Thoracic aorta (tissue), 2 donors: ENCODE measurements around the gene TNNI3. TPM values are rescaled to one million over a fixed set of nuclear protein-coding genes. Genes with fewer than 3 reads are reported as not detected.
"Not testable (repeated sequence)": the region's sequence is repeated elsewhere in the genome, so short reads cannot be mapped to it uniquely, and the experiment has no call there.

Source experiments
- ATAC-seq: fragments of 150-250 bp; one replicate; pipeline ENCODE4 v1.8.0; 2017; ENCODE audit warnings: low read depth; ENCODE audit not compliant: insufficient number of reproducible peaks, low FRiP score
- DNase-seq: peaks from one replicate; pipeline ENCODE4 v3.0.0-alpha.2; 2020; ENCODE audit warnings: low spot score
- H3K27ac ChIP-seq, 2 donors: fragments of 200-600 bp; sonication (generic); 1 replicate in 1 of 2; 2 replicates in 1 of 2; pipeline ENCODE4 v1.5.1; 2016; ENCODE audit warnings: mild to moderate bottlenecking in 2 of 2, moderate library complexity in 2 of 2
- H3K27me3 ChIP-seq: fragments of 200-600 bp; sonication (generic); replicated peaks from 2 replicates; pipeline ENCODE4 v1.6.0; 2016; ENCODE audit warnings: mild to moderate bottlenecking; ENCODE audit not compliant: insufficient read depth
- H3K36me3 ChIP-seq: fragments of 200-600 bp; sonication (generic); one replicate; pipeline ENCODE4 v1.5.1; 2016
- H3K4me1 ChIP-seq, 2 donors: fragments of 200-600 bp; sonication (generic); 1 replicate in 1 of 2; 2 replicates in 1 of 2; pipeline versions ENCODE4 v1.5.1 to v1.6.0; 2016; ENCODE audit warnings: low read depth in 2 of 2, mild to moderate bottlenecking in 1 of 2; ENCODE audit not compliant: control insufficient read depth in 1 of 2
- H3K4me3 ChIP-seq: fragments of 200-600 bp; sonication (generic); 2 replicates; pipeline ENCODE4 v1.5.1; 2016; ENCODE audit warnings: mild to moderate bottlenecking
- H3K9me3 ChIP-seq: fragments of 200-600 bp; sonication (generic); 2 replicates; pipeline ENCODE4 v1.5.1; 2016
- total RNA-seq, 2 donors: library from RNA; depleted of rRNA; stranded (reverse); fragments of >200 nt; gene quantifications; one replicate each; pipeline versions ENCODE4 v1.1.0 to v1.2.3, GENCODE V29; 2016
- TF ChIP-seq, protein P1 (sequence below): fragments of 200-600 bp; sonication (generic); IDR thresholded peaks from one replicate; pipeline ENCODE4 v1.5.1; 2019; ENCODE audit warnings: antibody characterized with exemption

TNNI3 gene
- total RNA-seq, 2 donors from 2014 or later = not detected

DNA sequence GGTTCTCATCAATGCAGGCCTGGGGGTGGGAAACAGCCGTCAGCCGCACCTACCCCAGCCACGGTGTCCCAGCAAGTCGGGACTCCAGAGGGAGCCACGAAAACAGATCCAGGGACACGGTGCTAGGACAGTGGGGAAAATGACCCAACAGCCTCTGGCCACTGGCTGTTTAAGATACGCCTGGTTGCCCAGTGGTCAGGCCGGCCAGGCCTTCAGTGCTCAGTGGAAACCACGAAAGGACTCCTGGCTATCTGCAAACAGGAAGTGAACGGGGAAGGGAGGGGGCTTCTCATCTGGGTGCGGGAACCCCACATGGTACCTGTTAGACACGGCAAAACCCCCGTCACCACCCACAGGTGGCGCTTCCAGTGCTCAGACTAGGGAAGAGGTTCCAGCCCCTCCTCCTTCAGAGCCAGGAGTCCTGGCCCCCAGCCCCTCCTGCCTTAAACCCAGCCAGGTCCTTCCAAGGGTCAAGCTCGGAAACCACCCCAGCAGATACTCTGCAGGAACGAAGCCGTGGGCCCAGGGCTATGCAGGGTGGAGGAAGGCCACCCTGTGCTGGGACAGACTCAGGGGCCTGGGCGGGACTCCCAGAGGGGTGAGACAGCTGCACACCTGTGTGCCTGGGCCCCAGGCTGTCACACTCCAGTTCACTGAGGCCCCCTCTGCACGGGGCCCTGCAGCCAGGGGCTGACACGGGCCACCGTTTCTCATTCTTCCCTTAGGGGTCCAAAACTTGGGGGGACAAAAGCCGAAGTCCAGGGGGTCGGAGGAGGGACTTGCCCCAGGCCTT lies 44.6 kb downstream of the TNNI3 start:
- TF ChIP-seq, protein P1, sequence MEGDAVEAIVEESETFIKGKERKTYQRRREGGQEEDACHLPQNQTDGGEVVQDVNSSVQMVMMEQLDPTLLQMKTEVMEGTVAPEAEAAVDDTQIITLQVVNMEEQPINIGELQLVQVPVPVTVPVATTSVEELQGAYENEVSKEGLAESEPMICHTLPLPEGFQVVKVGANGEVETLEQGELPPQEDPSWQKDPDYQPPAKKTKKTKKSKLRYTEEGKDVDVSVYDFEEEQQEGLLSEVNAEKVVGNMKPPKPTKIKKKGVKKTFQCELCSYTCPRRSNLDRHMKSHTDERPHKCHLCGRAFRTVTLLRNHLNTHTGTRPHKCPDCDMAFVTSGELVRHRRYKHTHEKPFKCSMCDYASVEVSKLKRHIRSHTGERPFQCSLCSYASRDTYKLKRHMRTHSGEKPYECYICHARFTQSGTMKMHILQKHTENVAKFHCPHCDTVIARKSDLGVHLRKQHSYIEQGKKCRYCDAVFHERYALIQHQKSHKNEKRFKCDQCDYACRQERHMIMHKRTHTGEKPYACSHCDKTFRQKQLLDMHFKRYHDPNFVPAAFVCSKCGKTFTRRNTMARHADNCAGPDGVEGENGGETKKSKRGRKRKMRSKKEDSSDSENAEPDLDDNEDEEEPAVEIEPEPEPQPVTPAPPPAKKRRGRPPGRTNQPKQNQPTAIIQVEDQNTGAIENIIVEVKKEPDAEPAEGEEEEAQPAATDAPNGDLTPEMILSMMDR = no peak
- peak overlapping the region; percentile 50 for H3K4me3 ChIP-seq
- H3K36me3 ChIP-seq = peaks cover 2% of the 10 kb centered on the region
- DNase-seq (no peak), ATAC-seq (no peak)
- H3K27me3 ChIP-seq = no peaks in the 10 kb centered on the region
- H3K27ac ChIP-seq = peak overlapping the region; percentile 79 to 92
- no peaks in the 10 kb centered on the region for H3K9me3 ChIP-seq
- peaks cover 26 to 48% of the 10 kb centered on the region in 2 donors for H3K4me1 ChIP-seq

DNA sequence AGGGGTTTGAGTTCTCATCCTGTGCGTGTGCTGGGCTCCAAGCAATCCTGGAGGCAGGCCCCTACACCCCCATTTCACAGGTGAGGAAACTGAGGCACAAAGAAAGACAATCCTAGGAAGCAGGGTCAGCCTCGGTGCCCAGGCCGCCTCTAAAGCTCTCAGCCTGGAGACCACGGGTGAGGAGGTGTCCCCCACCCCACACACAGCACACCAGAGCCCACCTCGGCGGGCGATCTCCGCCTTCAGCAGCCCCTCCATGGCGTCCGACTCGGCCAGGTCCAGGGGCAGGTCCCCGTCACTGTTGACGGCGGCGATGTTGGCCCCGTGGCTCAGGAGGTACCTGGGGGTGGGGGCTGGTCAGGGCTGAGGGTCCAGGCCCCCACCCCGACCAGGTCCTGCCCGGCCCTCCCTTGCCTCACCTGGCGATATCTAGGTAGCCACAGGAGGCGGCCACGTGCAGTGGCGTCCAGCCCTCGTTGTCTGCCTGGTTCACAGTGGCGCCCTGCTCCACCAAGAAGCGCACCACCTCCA lies 45.2 kb downstream of the TNNI3 start:
- no peaks in the 10 kb centered on the region for H3K9me3 ChIP-seq
- H3K36me3 ChIP-seq = peaks cover 2% of the 10 kb centered on the region
- H3K27ac ChIP-seq = peak overlapping the region; percentile 79 to 92
- peaks cover 26 to 48% of the 10 kb centered on the region in 2 donors for H3K4me1 ChIP-seq
- ATAC-seq = no peak
- H3K27me3 ChIP-seq = no peaks in the 10 kb centered on the region
- H3K4me3 ChIP-seq = no peak overlapping the region
- DNase-seq = no peak
- TF ChIP-seq, protein P1 = no peak

DNA sequence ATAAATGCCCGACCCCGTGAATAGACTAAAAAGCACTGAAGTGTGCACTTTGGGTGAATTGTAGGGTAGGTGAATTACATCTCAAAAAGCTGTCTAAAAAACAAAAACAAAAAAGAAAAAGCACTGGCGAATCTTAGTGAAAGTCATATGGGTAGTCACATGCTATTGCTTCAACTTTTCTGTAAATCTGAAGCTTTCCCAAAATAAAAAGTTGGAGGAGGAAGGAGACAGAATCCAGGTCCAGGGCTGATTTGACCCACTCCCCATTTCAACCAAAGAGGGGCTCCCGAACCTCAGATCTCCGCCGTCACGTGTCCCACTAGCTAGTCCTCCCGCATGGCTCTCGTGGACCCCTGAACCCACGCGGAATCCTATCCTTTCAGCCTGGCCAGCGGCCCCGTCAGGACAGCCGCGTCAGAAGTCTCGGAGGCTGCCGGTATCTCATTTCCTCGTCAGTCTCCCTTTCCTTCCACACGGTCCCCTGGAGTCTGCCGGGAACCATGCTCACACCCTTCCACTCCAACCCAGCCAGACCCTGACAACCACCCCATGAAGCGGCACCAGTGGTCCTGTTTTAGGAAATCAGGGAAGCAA lies 46.2 kb downstream of the TNNI3 start:
- Histone ChIP-seq H3K27me3 (no peaks in the 10 kb centered on the region), H3K36me3 (peaks cover 2% of the 10 kb centered on the region), H3K4me3 (no peak overlapping the region), H3K4me1 (peaks cover 26 to 48% of the 10 kb centered on the region in 2 donors), H3K9me3 (no peaks in the 10 kb centered on the region), H3K27ac (peak overlapping the region; percentile 59 to 61)
- TF ChIP-seq, protein P1 = no peak
- DNase-seq = no peak
- ATAC-seq = no peak

DNA sequence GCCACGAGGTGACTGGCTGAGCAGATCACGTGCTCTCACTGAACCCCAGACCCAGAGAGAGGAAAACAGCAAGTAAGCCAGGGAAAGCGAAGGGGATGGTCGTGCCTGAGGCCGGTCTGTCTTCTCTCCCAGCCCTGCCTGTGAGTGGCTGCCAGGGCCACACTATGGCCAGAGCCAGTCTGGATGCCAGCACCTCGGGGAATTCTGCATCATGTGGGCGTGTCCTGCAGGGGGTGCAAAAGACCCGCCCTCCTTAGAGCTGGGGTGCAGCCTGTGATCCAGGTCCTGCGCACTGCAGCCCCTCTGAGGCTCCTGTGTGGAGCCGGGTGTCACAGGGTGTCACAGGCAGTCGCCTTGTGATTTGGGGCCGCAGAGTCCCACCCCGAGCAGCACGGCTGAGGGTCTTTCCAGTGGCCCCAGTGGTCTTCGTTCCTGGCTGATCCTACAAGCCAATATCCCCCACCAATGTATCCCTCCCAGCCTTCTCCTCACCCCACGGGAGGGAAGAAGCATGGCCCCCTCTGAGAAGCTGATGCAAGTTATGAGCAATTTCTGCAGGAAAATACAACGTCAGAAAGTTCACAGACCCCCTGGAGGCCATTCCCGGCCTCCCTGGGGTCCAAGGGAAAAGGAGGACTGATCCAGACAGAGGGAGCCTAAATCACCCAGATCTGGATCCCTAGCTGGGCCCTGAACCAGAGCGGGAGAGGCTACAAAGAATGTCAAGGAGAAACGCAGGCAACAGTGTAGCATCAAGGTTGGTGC lies 47.8 kb downstream of the TNNI3 start:
- no peak for ATAC-seq
- TF ChIP-seq, protein P1 = no peak
- Histone ChIP-seq H3K27me3 (no peaks in the 10 kb centered on the region), H3K4me1 (peaks cover 16 to 33% of the 10 kb centered on the region in 2 donors), H3K36me3 (peaks cover 6% of the 10 kb centered on the region), H3K9me3 (no peaks in the 10 kb centered on the region), H3K4me3 (no peak overlapping the region), H3K27ac (no peak overlapping the region)
- no peak for DNase-seq

DNA sequence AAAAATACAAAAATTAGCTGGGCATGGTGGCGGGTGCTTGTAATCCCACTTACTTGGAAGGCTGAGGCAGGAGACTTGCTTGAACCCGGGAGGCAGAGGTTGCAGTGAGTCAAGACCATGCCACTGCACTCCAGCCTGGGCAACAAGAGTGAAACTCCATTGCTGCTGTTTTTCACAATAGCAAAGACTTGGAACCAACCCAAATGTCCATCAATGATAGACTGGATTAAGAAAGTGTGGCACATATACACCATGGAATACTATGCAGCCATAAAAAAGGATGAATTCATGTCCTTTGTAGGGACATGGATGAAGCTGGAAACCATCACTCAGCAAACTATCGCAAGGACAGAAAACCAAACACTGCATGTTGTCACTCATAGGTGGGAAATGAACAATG lies 50.3 kb downstream of the TNNI3 start:
- H3K4me1 ChIP-seq, ATAC-seq, DNase-seq, H3K27ac ChIP-seq, H3K9me3 ChIP-seq, H3K4me3 ChIP-seq, H3K27me3 ChIP-seq: not testable (repeated sequence)
- H3K36me3 ChIP-seq = peaks cover 18% of the 10 kb centered on the region
